ENCODE measurements around the gene NUPR1. TPM values are rescaled to one million over a fixed set of nuclear protein-coding genes. Genes with fewer than 3 reads are reported as not detected.
"Not testable (repeated sequence)": the region's sequence is repeated elsewhere in the genome, so short reads cannot be mapped to it uniquely, and the experiment has no call there.

Gene NUPR1
- total RNA-seq, 1 donor from 2014 or later, result 62.1 TPM

GRCh38 chr16:28532940-28533647, 5.7 kb downstream of the NUPR1 start:
- H3K27ac ChIP-seq, result peak overlapping the region; percentile 37
- DNase-seq (ENCODE audit: extremely low spot score in 2 of 2), result no peak
- H3K36me3 ChIP-seq, result peaks cover 0 to 4% of the 10 kb centered on the region in 2 donors
- no peak for TF ChIP-seq POLR2AphosphoS5 (IDR thresholded peaks at IDR 0.05; ENCODE audit: insufficient read depth in 1 of 2, low read depth in 1 of 2)
- no peak for TF ChIP-seq CTCF (IDR thresholded peaks at IDR 0.05)
- TF ChIP-seq POLR2A (IDR thresholded peaks at IDR 0.05), result no peak
- no peaks in the 10 kb centered on the region for H3K27me3 ChIP-seq
- peaks cover 22% of the 10 kb centered on the region for H3K4me1 ChIP-seq
- no peak overlapping the region for H3K4me3 ChIP-seq
- intact Hi-C loops (cut with DNase I), result no loop called here
- no peaks in the 10 kb centered on the region for H3K9me3 ChIP-seq

GRCh38 chr16:28531777-28532744, 6.7 kb downstream of the NUPR1 start:
- no peaks in the 10 kb centered on the region for H3K27me3 ChIP-seq
- TF ChIP-seq POLR2A (IDR thresholded peaks at IDR 0.05) (no peak), POLR2AphosphoS5 (IDR thresholded peaks at IDR 0.05; ENCODE audit: insufficient read depth in 1 of 2, low read depth in 1 of 2) (peak; percentile 56 to 58)
- H3K9me3 ChIP-seq, result no peaks in the 10 kb centered on the region
- no peak overlapping the region for H3K4me3 ChIP-seq
- H3K27ac ChIP-seq, result peak overlapping the region; percentile 37
- no peak for DNase-seq (ENCODE audit: extremely low spot score in 2 of 2)
- peaks cover 12% of the 10 kb centered on the region for H3K4me1 ChIP-seq
- H3K36me3 ChIP-seq, result peaks cover 0 to 4% of the 10 kb centered on the region in 2 donors
- intact Hi-C loops (cut with DNase I), result no loop called here

GRCh38 chr16:28529124-28529523, 9.7 kb downstream of the NUPR1 start:
- Histone ChIP-seq H3K27me3 (no peaks in the 10 kb centered on the region), H3K27ac (no peak overlapping the region), H3K36me3 (no peaks in the 10 kb centered on the region), H3K9me3 (no peaks in the 10 kb centered on the region), H3K4me3 (no peak overlapping the region), H3K4me1 (no peaks in the 10 kb centered on the region)
- TF ChIP-seq POLR2A (IDR thresholded peaks at IDR 0.05) (no peak), CTCF (IDR thresholded peaks at IDR 0.05) (no peak), POLR2AphosphoS5 (IDR thresholded peaks at IDR 0.05; ENCODE audit: insufficient read depth in 1 of 2, low read depth in 1 of 2) (no peak)
- DNase-seq (ENCODE audit: extremely low spot score in 2 of 2), result no peak
- intact Hi-C loops (cut with DNase I), result no loop called here

GRCh38 chr16:28528463-28528867, 10.3 kb downstream of the NUPR1 start:
- Histone ChIP-seq H3K36me3 (no peaks in the 10 kb centered on the region), H3K4me1 (no peaks in the 10 kb centered on the region), H3K4me3 (no peak overlapping the region), H3K27me3 (no peaks in the 10 kb centered on the region), H3K9me3 (no peaks in the 10 kb centered on the region), H3K27ac (no peak overlapping the region)
- DNase-seq (ENCODE audit: extremely low spot score in 2 of 2), result no peak
- intact Hi-C loops (cut with DNase I), result no loop called here
- TF ChIP-seq CTCF (IDR thresholded peaks at IDR 0.05) (no peak), POLR2AphosphoS5 (IDR thresholded peaks at IDR 0.05; ENCODE audit: insufficient read depth in 1 of 2, low read depth in 1 of 2) (no peak), POLR2A (IDR thresholded peaks at IDR 0.05) (no peak)

- H3K27ac ChIP-seq, result no peak overlapping the region
- H3K27me3 ChIP-seq, result no peaks in the 10 kb centered on the region
- H3K4me1 ChIP-seq, result no peaks in the 10 kb centered on the region
- no peaks in the 10 kb centered on the region for H3K36me3 ChIP-seq
- TF ChIP-seq CTCF (IDR thresholded peaks at IDR 0.05), result no peak
- TF ChIP-seq POLR2A (IDR thresholded peaks at IDR 0.05), result no peak
- no peak for TF ChIP-seq POLR2AphosphoS5 (IDR thresholded peaks at IDR 0.05; ENCODE audit: insufficient read depth in 1 of 2, low read depth in 1 of 2)
- no peak for DNase-seq (ENCODE audit: extremely low spot score in 2 of 2)
- intact Hi-C loops (cut with DNase I), result no loop called here
- no peak overlapping the region for H3K4me3 ChIP-seq
- H3K9me3 ChIP-seq, result no peaks in the 10 kb centered on the region
These were observed 10.8 kb downstream of the NUPR1 start for GRCh38 chr16:28527985-28528384.

- H3K27ac ChIP-seq; DNase-seq (ENCODE audit: extremely low spot score in 2 of 2); H3K27me3 ChIP-seq; H3K9me3 ChIP-seq; H3K4me1 ChIP-seq; H3K4me3 ChIP-seq; intact Hi-C loops (cut with DNase I); H3K36me3 ChIP-seq: not testable (repeated sequence)
These were observed 11.5 kb downstream of the NUPR1 start for GRCh38 chr16:28527100-28527785.

Measured in vagina (tissue), 2 donors.